Body of pancreas (tissue), 4 donors: ENCODE data around the gene SLC25A41. TPM values are rescaled to one million over a fixed set of nuclear protein-coding genes. Genes with fewer than 3 reads are reported as not detected.

Experiments used
- ATAC-seq: fragments of 150-250 bp; one replicate; pipeline ENCODE4 v1.9.1; 2016
- DNase-seq, 4 donors: peaks; one replicate each; pipeline ENCODE4 v3.0.0-alpha.2; 2019
- H3K27ac ChIP-seq, 4 donors: fragments of 200-600 bp; sonication (generic); 1 replicate in 3 of 4; 2 replicates in 1 of 4; pipeline versions ENCODE4 v1.5.1 to v1.6.1; 2016 to 2019; ENCODE audit warnings: mild to moderate bottlenecking in 1 of 4, mixed read lengths in 1 of 4, moderate library complexity in 1 of 4
- H3K27me3 ChIP-seq, 2 donors: fragments of 200-600 bp; sonication (generic); one replicate each; pipeline ENCODE4 v1.6.0; 2016; ENCODE audit warnings: mild to moderate bottlenecking in 1 of 2
- H3K36me3 ChIP-seq, 2 donors: fragments of 200-600 bp; sonication (generic); replicated peaks in 1 of 2; 2 replicates each; pipeline ENCODE4 v1.5.1; 2016; ENCODE audit warnings: low read depth in 2 of 2; ENCODE audit not compliant: insufficient read depth in 1 of 2
- H3K4me1 ChIP-seq: fragments of 200-600 bp; sonication (generic); one replicate; pipeline ENCODE4 v1.6.0; 2016
- H3K4me3 ChIP-seq, 2 donors: fragments of 200-600 bp; sonication (generic); 1 replicate in 1 of 2; 2 replicates in 1 of 2; pipeline ENCODE4 v1.5.1; 2016 to 2019
- H3K9me3 ChIP-seq, 3 donors: fragments of 200-600 bp; sonication (generic); 1 replicate in 2 of 3; 2 replicates in 1 of 3; pipeline ENCODE4 v1.5.1; 2016
- CTCF ChIP-seq, 7 experiments: fragments of 450-650 bp in 4 of 7; fragments of 200-600 bp in 3 of 7; sonication (generic) in 3 of 7; IDR thresholded peaks; one replicate each; pipeline ENCODE4 v1.5.1; 2016 to 2019; ENCODE audit warnings: antibody characterized with exemption in 7 of 7
- POLR2A ChIP-seq, 3 donors: fragments of 450-650 bp; IDR thresholded peaks; one replicate each; pipeline ENCODE4 v1.6.1; 2016; ENCODE audit warnings: antibody characterized with exemption in 3 of 3, mild to moderate bottlenecking in 2 of 3
- WGBS, 2 donors: methylation state at CpG; one replicate each; pipeline ENCODE4 v1.1.5; 2017; 5-methylcytosine and 5-hydroxymethylcytosine counted together
- intact Hi-C: fragments of 100-400 bp; cut with DNase I; formaldehyde crosslinking; loops from one replicate; pipeline ENCODE4 v1.15.1; 2023
- total RNA-seq, 2 donors: library from RNA; depleted of rRNA; stranded (reverse); fragments of >200 nt; gene quantifications; one replicate each; pipeline ENCODE4 v1.1.0, GENCODE V29; 2016

The SLC25A41 gene
- total RNA-seq, 2 donors from 2014 or later, result not detected

- TF ChIP-seq POLR2A (IDR thresholded peaks at IDR 0.05) (no peak), CTCF (IDR thresholded peaks at IDR 0.05) (no peak)
- DNase-seq, result no peak
- H3K27ac ChIP-seq, result peak overlapping the region in 3 of 4 donors; percentile 86 to 96 (median 93)
- H3K27me3 ChIP-seq, result no peaks in the 10 kb centered on the region
- peaks cover 21% of the 10 kb centered on the region for H3K4me1 ChIP-seq
- peak overlapping the region; percentile 65 to 73 for H3K4me3 ChIP-seq
- 5 to 18% methylated on average over 14 to 30 of the region's 30 CpGs for WGBS, 2 donors
- H3K36me3 ChIP-seq, result peaks cover 7 to 15% of the 10 kb centered on the region in 2 donors
- no peak for ATAC-seq
- no peaks in the 10 kb centered on the region for H3K9me3 ChIP-seq
- intact Hi-C loops, result no loop called here
These were observed 41.1 kb downstream of the SLC25A41 start for GRCh38 chr19:6392221-6393073.

GRCh38 chr19:6387372-6387771 lies 46.2 kb downstream of the SLC25A41 start:
- WGBS, 2 donors, result 98 to 100% methylated on average over 1 to 15 of the region's 19 CpGs
- ATAC-seq (no peak), DNase-seq (no peak)
- H3K27ac ChIP-seq, result no peak overlapping the region
- H3K4me3 ChIP-seq, result no peak overlapping the region
- H3K27me3 ChIP-seq, result no peaks in the 10 kb centered on the region
- peaks cover 9% of the 10 kb centered on the region for H3K4me1 ChIP-seq
- no peak for TF ChIP-seq POLR2A (IDR thresholded peaks at IDR 0.05)
- no peak for TF ChIP-seq CTCF (IDR thresholded peaks at IDR 0.05)
- peaks cover 7 to 35% of the 10 kb centered on the region in 2 donors for H3K36me3 ChIP-seq
- intact Hi-C loops, result no loop called here
- no peaks in the 10 kb centered on the region for H3K9me3 ChIP-seq

- peaks cover 24 to 52% of the 10 kb centered on the region in 2 donors for H3K36me3 ChIP-seq
- no peaks in the 10 kb centered on the region for H3K9me3 ChIP-seq
- intact Hi-C loops, result no loop called here
- DNase-seq (no peak), ATAC-seq (no peak)
- H3K4me1 ChIP-seq, result no peaks in the 10 kb centered on the region
- TF ChIP-seq CTCF (IDR thresholded peaks at IDR 0.05), result no peak
- TF ChIP-seq POLR2A (IDR thresholded peaks at IDR 0.05), result no peak
- H3K27me3 ChIP-seq, result no peaks in the 10 kb centered on the region
- no peak overlapping the region for H3K27ac ChIP-seq
- no peak overlapping the region for H3K4me3 ChIP-seq
- 92 to 97% methylated on average over 4 of the region's 4 CpGs for WGBS, 2 donors
These were observed 49.2 kb downstream of the SLC25A41 start for GRCh38 chr19:6384381-6384780.

- no peak for ATAC-seq
- H3K4me3 ChIP-seq, result no peak overlapping the region
- H3K27ac ChIP-seq, result no peak overlapping the region
- WGBS, 2 donors, result 95 to 96% methylated on average over 17 to 19 of the region's 19 CpGs
- intact Hi-C loops, result no loop called here
- H3K4me1 ChIP-seq, result no peaks in the 10 kb centered on the region
- H3K9me3 ChIP-seq, result no peaks in the 10 kb centered on the region
- no peak for TF ChIP-seq CTCF (IDR thresholded peaks at IDR 0.05)
- no peak for TF ChIP-seq POLR2A (IDR thresholded peaks at IDR 0.05)
- DNase-seq, result no peak
- peaks cover 18 to 43% of the 10 kb centered on the region in 2 donors for H3K36me3 ChIP-seq
- H3K27me3 ChIP-seq, result no peaks in the 10 kb centered on the region
These were observed 50.4 kb downstream of the SLC25A41 start for GRCh38 chr19:6383188-6383587.
